ENCODE data around the gene PRR20D. TPM values are rescaled to one million over a fixed set of nuclear protein-coding genes. Genes with fewer than 3 reads are reported as not detected.
"Not testable (repeated sequence)": the region's sequence is repeated elsewhere in the genome, so short reads cannot be mapped to it uniquely, and the experiment has no call there.

Gene PRR20D
- not detected for total RNA-seq

- CTCF ChIA-PET, POLR2A ChIA-PET: not testable (repeated sequence)
Observed at GRCh38 chr13:57160332-57160731, at the start of gene PRR20D. PRR20D (plus strand) TSS chr13:57160632; CDS start chr13:57161019, 387 bp downstream.

GRCh38 chr13:57114945-57115344, 45.5 kb upstream of the PRR20D start:
- ChIA-PET POLR2A (no interaction called here), CTCF (no interaction called here)

GRCh38 chr13:57123681-57124080, 36.8 kb upstream of the PRR20D start:
- ChIA-PET CTCF (no interaction called here), POLR2A (no interaction called here)

GRCh38 chr13:57128909-57129308, 31.5 kb upstream of the PRR20D start:
- ChIA-PET CTCF (no interaction called here), POLR2A (no interaction called here)

GRCh38 chr13:57136093-57136492, 24.3 kb upstream of the PRR20D start:
- CTCF ChIA-PET = no interaction called here
- POLR2A ChIA-PET = no interaction called here

- ChIA-PET CTCF (no interaction called here), POLR2A (no interaction called here)
Observed at GRCh38 chr13:57137585-57137984, 22.8 kb upstream of the PRR20D start.

- CTCF ChIA-PET = no interaction called here
- POLR2A ChIA-PET = no interaction called here
Observed at GRCh38 chr13:57138988-57139387, 21.4 kb upstream of the PRR20D start.

- POLR2A ChIA-PET, CTCF ChIA-PET: not testable (repeated sequence)
Observed at GRCh38 chr13:57139781-57140180, 20.7 kb upstream of the PRR20D start.

GRCh38 chr13:57140235-57140968, 20.0 kb upstream of the PRR20D start, which contains the start of gene PRR20A:
PRR20A (plus strand) TSS chr13:57140918; CDS start chr13:57141305, 387 bp downstream.
- POLR2A ChIA-PET, CTCF ChIA-PET: not testable (repeated sequence)

- POLR2A ChIA-PET, CTCF ChIA-PET: not testable (repeated sequence)
Observed at GRCh38 chr13:57147188-57147587, 13.2 kb upstream of the PRR20D start, which contains the start of gene PRR20B. PRR20B (plus strand) TSS chr13:57147488; CDS start chr13:57147875, 387 bp downstream.

- POLR2A ChIA-PET, CTCF ChIA-PET: not testable (repeated sequence)
Observed at GRCh38 chr13:57148106-57148505, 12.3 kb upstream of the PRR20D start.

- POLR2A ChIA-PET, CTCF ChIA-PET: not testable (repeated sequence)
Observed at GRCh38 chr13:57153761-57154160, 6.7 kb upstream of the PRR20D start, which contains the start of gene PRR20C. PRR20C (plus strand) TSS chr13:57154061; CDS start chr13:57154448, 387 bp downstream.

GRCh38 chr13:57166897-57167296, 6.5 kb downstream of the PRR20D start, which contains the start of gene PRR20E:
PRR20E (plus strand) TSS chr13:57167197; CDS start chr13:57167584, 387 bp downstream.
- CTCF ChIA-PET, POLR2A ChIA-PET: not testable (repeated sequence)

- ChIA-PET POLR2A (no interaction called here), CTCF (no interaction called here)
Observed at GRCh38 chr13:57191667-57192066, 31.2 kb downstream of the PRR20D start.

GRCh38 chr13:57212989-57213388, 52.6 kb downstream of the PRR20D start:
- POLR2A ChIA-PET = no interaction called here
- CTCF ChIA-PET = no interaction called here

Other genes starting within 250 kb of the PRR20D start
- gene PRR20A, start 19.7 kb upstream of the PRR20D start, total RNA-seq = not detected
- gene PRR20B, start 13.1 kb upstream of the PRR20D start, total RNA-seq = not detected
- not detected for gene PRR20C, start 6.6 kb upstream of the PRR20D start, total RNA-seq
- gene PRR20E, start 6.6 kb downstream of the PRR20D start, total RNA-seq = not detected